HepG2 (cell line): ENCODE results near the gene P2RX5. TPM values are rescaled to one million over a fixed set of nuclear protein-coding genes. Genes with fewer than 3 reads are reported as not detected.

Source experiments
- ATF6 ChIP-seq: sonication (generic); formaldehyde crosslinking; conservative IDR thresholded peaks from 2 replicates; pipeline ENCODE4 v1.4.0; 2020; ENCODE audit warnings: missing genetic modification reagents
- DMTF1 ChIP-seq: sonication (generic); formaldehyde crosslinking; IDR thresholded peaks from 2 replicates; pipeline ENCODE4 v1.4.0; 2020; ENCODE audit warnings: mild to moderate bottlenecking, missing genetic modification reagents
- HNRNPK ChIP-seq: fragments of 200-400 bp; formaldehyde crosslinking; IDR thresholded peaks from 2 replicates; pipeline ENCODE4 v1.6.1; 2018; ENCODE audit warnings: low read length, low read depth, moderate library complexity, mild to moderate bottlenecking; ENCODE audit not compliant: poor library complexity, severe bottlenecking
- IRX3 ChIP-seq: sonication (generic); formaldehyde crosslinking; IDR thresholded peaks from 2 replicates; pipeline ENCODE4 v1.8.1; 2023; ENCODE audit warnings: mild to moderate bottlenecking, low read depth, missing genetic modification reagents, borderline replicate concordance
- KAT7 ChIP-seq: IDR thresholded peaks from 2 replicates; pipeline ENCODE4 v1.6.1; 2018; ENCODE audit warnings: borderline replicate concordance, missing compliant biosample characterization
- LBX2 ChIP-seq: sonication (generic); formaldehyde crosslinking; IDR thresholded peaks from 2 replicates; pipeline ENCODE4 v1.5.0; 2020; ENCODE audit warnings: missing genetic modification reagents, mild to moderate bottlenecking, borderline replicate concordance
- MLLT10 ChIP-seq: sonication (generic); formaldehyde crosslinking; IDR thresholded peaks from 2 replicates; pipeline ENCODE4 v1.4.0; 2020; ENCODE audit warnings: missing genetic modification reagents
- MXI1 ChIP-seq: IDR thresholded peaks from 3 replicates; pipeline ENCODE4 v1.6.1; 2012; ENCODE audit warnings: low read depth, low read length, inconsistent platforms, borderline replicate concordance
- NFYB ChIP-seq: sonication (generic); formaldehyde crosslinking; IDR thresholded peaks from 2 replicates; pipeline ENCODE4 v1.4.0; 2020; ENCODE audit warnings: missing genetic modification reagents
- RBM39 ChIP-seq: fragments of 200-400 bp; formaldehyde crosslinking; IDR thresholded peaks from one replicate; pipeline ENCODE4 v1.6.1; 2018; ENCODE audit warnings: antibody characterized with exemption, mild to moderate bottlenecking, low read depth, low read length; ENCODE audit not compliant: poor library complexity, severe bottlenecking
- SNAPC5 ChIP-seq: sonication (generic); formaldehyde crosslinking; IDR thresholded peaks from 2 replicates; pipeline ENCODE4 v1.8.1; 2023; ENCODE audit warnings: mild to moderate bottlenecking, missing genetic modification reagents, borderline replicate concordance
- ZKSCAN8 ChIP-seq: IDR thresholded peaks from 2 replicates; pipeline ENCODE4 v1.6.1; 2016; ENCODE audit warnings: borderline replicate concordance, missing genetic modification reagents, missing compliant biosample characterization
- ZNF263 ChIP-seq: sonication (generic); formaldehyde crosslinking; IDR thresholded peaks from 2 replicates; pipeline ENCODE4 v1.4.0; 2020; ENCODE audit warnings: missing genetic modification reagents
- ZNF343 ChIP-seq: sonication (generic); formaldehyde crosslinking; IDR thresholded peaks from 2 replicates; pipeline ENCODE4 v1.4.0; 2020; ENCODE audit warnings: mild to moderate bottlenecking, missing genetic modification reagents
- ZNF367 ChIP-seq: sonication (generic); formaldehyde crosslinking; IDR thresholded peaks from 2 replicates; pipeline ENCODE4 v1.4.0; 2020; ENCODE audit warnings: missing genetic modification reagents, borderline replicate concordance
- ZSCAN22 ChIP-seq: sonication (generic); formaldehyde crosslinking; IDR thresholded peaks from 2 replicates; pipeline ENCODE4 v1.4.0; 2020; ENCODE audit warnings: mild to moderate bottlenecking, missing genetic modification reagents
- polyA plus RNA-seq, 8 experiments: library from polyadenylated mRNA; depleted of rRNA in 3 of 8; stranded (reverse) in 7 of 8; unstranded in 1 of 8; fragments of >200 nt; fragmentation: Illumina TruSeq in 4 of 8; extraction: Trizol in 4 of 8; gene quantifications; 2 replicates each; pipeline versions ENCODE4 v1.2.1 to v1.2.3, GENCODE V29; 2011 to 2016; ENCODE audit warnings: low read depth in 4 of 8, missing spikeins in 1 of 8, mixed read lengths in 1 of 8; ENCODE audit not compliant: insufficient read depth in 1 of 8
- total RNA-seq, 5 experiments: library from RNA; depleted of rRNA; stranded (reverse); fragments of >200 nt; fragmentation: Illumina TruSeq; extraction: Trizol; gene quantifications; 2 replicates each; pipeline ENCODE4 v1.2.3, GENCODE V29; 2016; ENCODE audit warnings: low read depth in 1 of 5
- TF ChIP-seq, protein P1 (sequence below): conservative IDR thresholded peaks from 2 replicates; pipeline ENCODE4 v1.6.1; 2018; ENCODE audit warnings: missing genetic modification reagents
- TF ChIP-seq, protein P2 (sequence below): sonication (generic); formaldehyde crosslinking; IDR thresholded peaks from 2 replicates; pipeline ENCODE4 v1.9.0; 2021; ENCODE audit warnings: missing genetic modification reagents, mild to moderate bottlenecking, borderline replicate concordance
- TF ChIP-seq, protein P3 (sequence below): sonication (generic); formaldehyde crosslinking; IDR thresholded peaks from 2 replicates; pipeline ENCODE4 v1.8.0; 2023; ENCODE audit warnings: mild to moderate bottlenecking, missing genetic modification reagents

P2RX5 gene
- total and polyA plus RNA-seq, 2 of the 13 experiments (the other 11 are each of a cell fraction or from before 2014, with no cell fraction given) = 0.95 to 1.7 TPM

- no peak for TF ChIP-seq RBM39
- TF ChIP-seq SNAPC5 (CRISPR knock-in tag) = no peak
- TF ChIP-seq ATF6 (CRISPR knock-in tag) = no peak
- no peak for TF ChIP-seq IRX3 (CRISPR knock-in tag)
- TF ChIP-seq, protein P1, sequence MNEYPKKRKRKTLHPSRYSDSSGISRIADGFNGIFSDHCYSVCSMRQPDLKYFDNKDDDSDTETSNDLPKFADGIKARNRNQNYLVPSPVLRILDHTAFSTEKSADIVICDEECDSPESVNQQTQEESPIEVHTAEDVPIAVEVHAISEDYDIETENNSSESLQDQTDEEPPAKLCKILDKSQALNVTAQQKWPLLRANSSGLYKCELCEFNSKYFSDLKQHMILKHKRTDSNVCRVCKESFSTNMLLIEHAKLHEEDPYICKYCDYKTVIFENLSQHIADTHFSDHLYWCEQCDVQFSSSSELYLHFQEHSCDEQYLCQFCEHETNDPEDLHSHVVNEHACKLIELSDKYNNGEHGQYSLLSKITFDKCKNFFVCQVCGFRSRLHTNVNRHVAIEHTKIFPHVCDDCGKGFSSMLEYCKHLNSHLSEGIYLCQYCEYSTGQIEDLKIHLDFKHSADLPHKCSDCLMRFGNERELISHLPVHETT = no peak
- no peak for TF ChIP-seq HNRNPK
- TF ChIP-seq MXI1 = no peak
- TF ChIP-seq NFYB (CRISPR knock-in tag) = no peak
- TF ChIP-seq, protein P2, sequence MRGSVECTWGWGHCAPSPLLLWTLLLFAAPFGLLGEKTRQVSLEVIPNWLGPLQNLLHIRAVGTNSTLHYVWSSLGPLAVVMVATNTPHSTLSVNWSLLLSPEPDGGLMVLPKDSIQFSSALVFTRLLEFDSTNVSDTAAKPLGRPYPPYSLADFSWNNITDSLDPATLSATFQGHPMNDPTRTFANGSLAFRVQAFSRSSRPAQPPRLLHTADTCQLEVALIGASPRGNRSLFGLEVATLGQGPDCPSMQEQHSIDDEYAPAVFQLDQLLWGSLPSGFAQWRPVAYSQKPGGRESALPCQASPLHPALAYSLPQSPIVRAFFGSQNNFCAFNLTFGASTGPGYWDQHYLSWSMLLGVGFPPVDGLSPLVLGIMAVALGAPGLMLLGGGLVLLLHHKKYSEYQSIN = no peak
- no peak for TF ChIP-seq ZNF367 (CRISPR knock-in tag)
- TF ChIP-seq, protein P3, sequence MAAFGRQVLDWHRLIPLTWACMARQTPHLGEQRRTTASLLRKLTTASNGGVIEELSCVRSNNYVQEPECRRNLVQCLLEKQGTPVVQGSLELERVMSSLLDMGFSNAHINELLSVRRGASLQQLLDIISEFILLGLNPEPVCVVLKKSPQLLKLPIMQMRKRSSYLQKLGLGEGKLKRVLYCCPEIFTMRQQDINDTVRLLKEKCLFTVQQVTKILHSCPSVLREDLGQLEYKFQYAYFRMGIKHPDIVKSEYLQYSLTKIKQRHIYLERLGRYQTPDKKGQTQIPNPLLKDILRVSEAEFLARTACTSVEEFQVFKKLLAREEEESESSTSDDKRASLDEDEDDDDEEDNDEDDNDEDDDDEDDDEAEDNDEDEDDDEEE = no peak
- TF ChIP-seq ZNF263 (CRISPR knock-in tag) = peak; percentile 73
- no peak for TF ChIP-seq MLLT10 (CRISPR knock-in tag)
- TF ChIP-seq KAT7 (CRISPR knock-in tag) = no peak
- no peak for TF ChIP-seq ZSCAN22
- no peak for TF ChIP-seq DMTF1
- no peak for TF ChIP-seq ZKSCAN8 (CRISPR knock-in tag)
- no peak for TF ChIP-seq LBX2
- no peak for TF ChIP-seq ZNF343 (CRISPR knock-in tag)
These were observed 59.0 kb downstream of the P2RX5 start (continued) for GRCh38 chr17:3636908-3637373.
